GM23338 (cell line): Measurements from ENCODE around the gene ILK. TPM values are rescaled to one million over a fixed set of nuclear protein-coding genes. Genes with fewer than 3 reads are reported as not detected.

Experiments
- ATAC-seq: fragments of 200-7000 bp; cut with Tn5 transposase; 3 replicates; pipeline ENCODE4 v1.9.1; 2020
- DNase-seq: peaks from one replicate; pipeline ENCODE4 v3.0.0-alpha.2; 2015; ENCODE audit warnings: low spot score
- H2AFZ ChIP-seq: fragments of 200-600 bp; sonication (generic); 2 replicates; pipeline ENCODE4 v1.8.0; 2016; ENCODE audit warnings: antibody characterized with exemption, mild to moderate bottlenecking, moderate library complexity
- H3F3A ChIP-seq: fragments of 200-600 bp; sonication (generic); replicated peaks from 2 replicates; pipeline ENCODE4 v1.8.0; 2017; ENCODE audit warnings: antibody characterized with exemption, mixed run types, low read depth
- H3K27ac ChIP-seq: fragments of 200-600 bp; sonication (generic); 2 replicates; pipeline ENCODE4 v1.6.1; 2016; ENCODE audit warnings: low read depth
- H3K27me3 ChIP-seq: fragments of 200-600 bp; sonication (generic); 2 replicates; pipeline ENCODE4 v1.8.0; 2016; ENCODE audit warnings: mild to moderate bottlenecking, mixed run types, moderate library complexity; ENCODE audit not compliant: insufficient read depth
- H3K36me3 ChIP-seq: fragments of 200-600 bp; sonication (generic); 2 replicates; pipeline ENCODE4 v1.8.0; 2016; ENCODE audit warnings: mild to moderate bottlenecking; ENCODE audit not compliant: insufficient read depth
- H3K4me1 ChIP-seq: fragments of 200-600 bp; sonication (generic); 2 replicates; pipeline ENCODE4 v1.8.0; 2016; ENCODE audit warnings: mild to moderate bottlenecking, moderate library complexity; ENCODE audit not compliant: insufficient read depth
- H3K4me2 ChIP-seq: fragments of 200-600 bp; sonication (generic); 2 replicates; pipeline ENCODE4 v1.7.1; 2017; ENCODE audit warnings: mixed run types
- H3K4me3 ChIP-seq: fragments of 200-600 bp; sonication (generic); 2 replicates; pipeline ENCODE4 v1.6.1; 2016; ENCODE audit warnings: mixed run types
- H3K79me2 ChIP-seq: fragments of 200-600 bp; sonication (generic); replicated peaks from 2 replicates; pipeline ENCODE4 v1.8.0; 2017; ENCODE audit warnings: mild to moderate bottlenecking; ENCODE audit not compliant: insufficient read depth
- H3K9me2 ChIP-seq: fragments of 200-600 bp; sonication (generic); 2 replicates; pipeline ENCODE4 v1.8.0; 2017; ENCODE audit not compliant: insufficient read depth
- H4K20me1 ChIP-seq: fragments of 200-600 bp; sonication (generic); replicated peaks from 2 replicates; pipeline ENCODE4 v1.8.0; 2017; ENCODE audit warnings: mild to moderate bottlenecking; ENCODE audit not compliant: insufficient read depth
- H3K27ac Mint-ChIP-seq: 2 replicates; pipeline ENCODE4 v1.8.0; 2020; ENCODE audit warnings: inconsistent platforms, mild to moderate bottlenecking, moderate library complexity, mixed read lengths
- H3K27me3 Mint-ChIP-seq: 3 replicates; pipeline ENCODE4 v1.8.0; 2022; ENCODE audit warnings: low read depth, mild to moderate bottlenecking, moderate library complexity, mixed read lengths, inconsistent platforms; ENCODE audit not compliant: insufficient read depth, poor library complexity
- H3K36me3 Mint-ChIP-seq: 3 replicates; pipeline ENCODE4 v1.8.0; 2021; ENCODE audit warnings: low read depth, mild to moderate bottlenecking, inconsistent platforms, moderate library complexity, mixed read lengths
- H3K4me1 Mint-ChIP-seq: 3 replicates; pipeline ENCODE4 v1.8.0; 2020; ENCODE audit warnings: mild to moderate bottlenecking, inconsistent platforms, mixed read lengths
- H3K4me3 Mint-ChIP-seq: 3 replicates; pipeline ENCODE4 v1.8.0; 2021; ENCODE audit warnings: moderate library complexity, mild to moderate bottlenecking, inconsistent platforms, mixed read lengths
- H3K9me3 Mint-ChIP-seq: 3 replicates; pipeline ENCODE4 v1.8.0; 2020; ENCODE audit warnings: moderate library complexity, mild to moderate bottlenecking, inconsistent platforms, mixed read lengths
- CREB1 ChIP-seq: fragments of 250-450 bp; sonication (Bioruptor Pico); IDR thresholded peaks from 2 replicates; pipeline ENCODE4 v1.5.0; 2020; ENCODE audit warnings: low read depth, mild to moderate bottlenecking, moderate library complexity
- EZH2 ChIP-seq: fragments of 200-600 bp; sonication (generic); IDR thresholded peaks from one replicate; pipeline ENCODE4 v1.8.0; 2017; ENCODE audit warnings: antibody characterized with exemption, mild to moderate bottlenecking, low read depth; ENCODE audit not compliant: unreplicated experiment
- EZH2phosphoT487 ChIP-seq: fragments of 200-600 bp; sonication (generic); IDR thresholded peaks from one replicate; pipeline ENCODE4 v1.8.1; 2018; ENCODE audit warnings: antibody characterized with exemption; ENCODE audit not compliant: unreplicated experiment
- JUNB ChIP-seq: IDR thresholded peaks from one replicate; pipeline ENCODE4 v1.6.1; 2016; ENCODE audit warnings: antibody characterized with exemption; ENCODE audit not compliant: unreplicated experiment
- NANOG ChIP-seq: IDR thresholded peaks from 2 replicates; pipeline ENCODE4 v1.6.1; 2016; ENCODE audit warnings: antibody characterized with exemption, borderline replicate concordance
- POLR2AphosphoS5 ChIP-seq: IDR thresholded peaks from 2 replicates; pipeline ENCODE4 v1.6.1; 2016; ENCODE audit warnings: antibody characterized with exemption, low read depth
- STAT1 ChIP-seq: IDR thresholded peaks from one replicate; pipeline ENCODE4 v1.6.1; 2016; ENCODE audit warnings: antibody characterized with exemption; ENCODE audit not compliant: unreplicated experiment
- ZNF114 ChIP-seq: fragments of 250-450 bp; sonication (Bioruptor Pico); IDR thresholded peaks from 2 replicates; pipeline ENCODE4 v1.5.0; 2020; ENCODE audit warnings: mild to moderate bottlenecking, moderate library complexity
- ZNF331 ChIP-seq: fragments of 250-450 bp; sonication (Bioruptor Pico); IDR thresholded peaks from 2 replicates; pipeline ENCODE4 v1.5.0; 2020; ENCODE audit warnings: low read depth, mild to moderate bottlenecking, moderate library complexity
- polyA plus RNA-seq: library from polyadenylated mRNA; unstranded; fragments of >200 nt; fragmentation: Nextera tagmentation; extraction: Ambion mirVana; gene quantifications from 2 replicates; pipeline ENCODE4 v1.2.1, GENCODE V29; 2016
- total RNA-seq: library from RNA; depleted of rRNA; stranded (reverse); fragments of >200 nt; shearing (Covaris generic); gene quantifications from 2 replicates; pipeline ENCODE4 v1.2.3, GENCODE V29; 2014
- TF ChIP-seq, protein P1 (sequence below): IDR thresholded peaks from one replicate; pipeline ENCODE4 v1.6.1; 2018; ENCODE audit warnings: antibody characterized with exemption; ENCODE audit not compliant: unreplicated experiment
- TF ChIP-seq, protein P2 (sequence below), 2 experiments: fragments of 200-600 bp in 1 of 2; sonication (generic) in 1 of 2; conservative IDR thresholded peaks; 2 replicates each; pipeline versions ENCODE4 v1.5.1 to v1.6.1; 2016 to 2017; ENCODE audit warnings: antibody characterized with exemption in 2 of 2, low read depth in 2 of 2, mild to moderate bottlenecking in 2 of 2, moderate library complexity in 1 of 2
- TF ChIP-seq, protein P3 (sequence below): IDR thresholded peaks from 2 replicates; pipeline ENCODE4 v1.6.1; 2016; ENCODE audit warnings: antibody characterized with exemption
- TF ChIP-seq, protein P4 (sequence below): fragments of 250-450 bp; sonication (Bioruptor Pico); IDR thresholded peaks from 2 replicates; pipeline ENCODE4 v1.5.0; 2020; ENCODE audit warnings: mild to moderate bottlenecking, moderate library complexity

ILK gene
- total and polyA plus RNA-seq, 2 experiments from 2014 or later, result 62.6 to 91.0 TPM

DNA sequence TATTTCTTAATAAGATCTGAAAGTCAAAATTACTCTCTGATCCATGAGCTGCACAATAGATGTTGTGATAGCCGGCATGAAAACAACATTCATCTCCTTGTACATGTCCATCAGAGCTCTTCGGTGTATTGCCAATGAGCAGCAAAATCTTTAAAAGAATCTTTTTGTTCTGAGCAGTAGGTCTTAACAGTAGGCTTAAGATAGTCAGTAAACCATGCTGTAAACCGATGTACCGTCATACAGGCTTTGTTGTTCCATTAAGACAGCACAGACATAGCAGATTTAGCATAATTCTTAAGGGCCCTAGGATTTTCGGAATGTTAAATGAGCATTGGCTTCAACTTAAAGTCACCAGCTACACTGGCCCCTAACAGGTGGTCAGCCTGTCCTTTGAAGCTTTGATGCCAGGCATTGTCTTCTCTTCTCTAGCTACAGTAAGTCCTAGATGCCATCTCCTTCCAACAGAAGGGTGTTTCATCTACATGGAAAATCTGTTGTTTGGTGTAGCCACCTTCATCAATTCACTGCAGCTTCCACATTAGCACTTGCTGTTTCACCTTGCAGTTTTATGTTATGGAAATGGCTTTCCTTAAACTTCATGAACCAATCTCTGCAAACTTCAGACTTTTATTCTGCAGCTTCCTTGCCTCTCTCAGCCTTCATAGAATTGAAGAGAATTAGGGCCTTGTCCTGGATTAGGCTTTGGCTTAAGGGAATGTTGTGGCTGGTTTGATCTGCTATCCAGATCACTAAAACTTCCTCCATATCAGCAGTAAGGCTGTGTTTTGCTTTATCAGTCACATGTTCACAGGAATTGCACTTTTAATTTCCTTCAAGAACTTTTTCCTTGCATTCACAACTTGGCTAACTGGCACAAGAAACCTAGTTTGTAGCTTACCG, 28.5 kb upstream of the ILK start:
- peaks cover 3% of the 10 kb centered on the region for H3K27me3 Mint-ChIP-seq
- Histone ChIP-seq H4K20me1 (no peaks in the 10 kb centered on the region; the same call in 1 of the 2 replicates), H3F3A (no peaks in the 10 kb centered on the region), H3K79me2 (no peaks in the 10 kb centered on the region), H3K27ac (no peak overlapping the region), H3K27me3 (peaks cover 6% of the 10 kb centered on the region; the same call in 1 of the 2 replicates), H3K36me3 (no peaks in the 10 kb centered on the region), H3K4me1 (no peaks in the 10 kb centered on the region), H3K4me3 (no peak overlapping the region), H3K9me2 (no peaks in the 10 kb centered on the region), H2AFZ (no peak overlapping the region), H3K4me2 (no peak overlapping the region)
- H3K36me3 Mint-ChIP-seq, result no peaks in the 10 kb centered on the region
- DNase-seq (no peak), ATAC-seq (no peak)
- H3K4me1 Mint-ChIP-seq, result peaks cover 5% of the 10 kb centered on the region
- TF ChIP-seq, protein P1, sequence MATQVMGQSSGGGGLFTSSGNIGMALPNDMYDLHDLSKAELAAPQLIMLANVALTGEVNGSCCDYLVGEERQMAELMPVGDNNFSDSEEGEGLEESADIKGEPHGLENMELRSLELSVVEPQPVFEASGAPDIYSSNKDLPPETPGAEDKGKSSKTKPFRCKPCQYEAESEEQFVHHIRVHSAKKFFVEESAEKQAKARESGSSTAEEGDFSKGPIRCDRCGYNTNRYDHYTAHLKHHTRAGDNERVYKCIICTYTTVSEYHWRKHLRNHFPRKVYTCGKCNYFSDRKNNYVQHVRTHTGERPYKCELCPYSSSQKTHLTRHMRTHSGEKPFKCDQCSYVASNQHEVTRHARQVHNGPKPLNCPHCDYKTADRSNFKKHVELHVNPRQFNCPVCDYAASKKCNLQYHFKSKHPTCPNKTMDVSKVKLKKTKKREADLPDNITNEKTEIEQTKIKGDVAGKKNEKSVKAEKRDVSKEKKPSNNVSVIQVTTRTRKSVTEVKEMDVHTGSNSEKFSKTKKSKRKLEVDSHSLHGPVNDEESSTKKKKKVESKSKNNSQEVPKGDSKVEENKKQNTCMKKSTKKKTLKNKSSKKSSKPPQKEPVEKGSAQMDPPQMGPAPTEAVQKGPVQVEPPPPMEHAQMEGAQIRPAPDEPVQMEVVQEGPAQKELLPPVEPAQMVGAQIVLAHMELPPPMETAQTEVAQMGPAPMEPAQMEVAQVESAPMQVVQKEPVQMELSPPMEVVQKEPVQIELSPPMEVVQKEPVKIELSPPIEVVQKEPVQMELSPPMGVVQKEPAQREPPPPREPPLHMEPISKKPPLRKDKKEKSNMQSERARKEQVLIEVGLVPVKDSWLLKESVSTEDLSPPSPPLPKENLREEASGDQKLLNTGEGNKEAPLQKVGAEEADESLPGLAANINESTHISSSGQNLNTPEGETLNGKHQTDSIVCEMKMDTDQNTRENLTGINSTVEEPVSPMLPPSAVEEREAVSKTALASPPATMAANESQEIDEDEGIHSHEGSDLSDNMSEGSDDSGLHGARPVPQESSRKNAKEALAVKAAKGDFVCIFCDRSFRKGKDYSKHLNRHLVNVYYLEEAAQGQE, result no peak
- TF ChIP-seq CREB1 (CRISPR knock-in tag), result no peak
- TF ChIP-seq JUNB, result no peak
- TF ChIP-seq, protein P2, sequence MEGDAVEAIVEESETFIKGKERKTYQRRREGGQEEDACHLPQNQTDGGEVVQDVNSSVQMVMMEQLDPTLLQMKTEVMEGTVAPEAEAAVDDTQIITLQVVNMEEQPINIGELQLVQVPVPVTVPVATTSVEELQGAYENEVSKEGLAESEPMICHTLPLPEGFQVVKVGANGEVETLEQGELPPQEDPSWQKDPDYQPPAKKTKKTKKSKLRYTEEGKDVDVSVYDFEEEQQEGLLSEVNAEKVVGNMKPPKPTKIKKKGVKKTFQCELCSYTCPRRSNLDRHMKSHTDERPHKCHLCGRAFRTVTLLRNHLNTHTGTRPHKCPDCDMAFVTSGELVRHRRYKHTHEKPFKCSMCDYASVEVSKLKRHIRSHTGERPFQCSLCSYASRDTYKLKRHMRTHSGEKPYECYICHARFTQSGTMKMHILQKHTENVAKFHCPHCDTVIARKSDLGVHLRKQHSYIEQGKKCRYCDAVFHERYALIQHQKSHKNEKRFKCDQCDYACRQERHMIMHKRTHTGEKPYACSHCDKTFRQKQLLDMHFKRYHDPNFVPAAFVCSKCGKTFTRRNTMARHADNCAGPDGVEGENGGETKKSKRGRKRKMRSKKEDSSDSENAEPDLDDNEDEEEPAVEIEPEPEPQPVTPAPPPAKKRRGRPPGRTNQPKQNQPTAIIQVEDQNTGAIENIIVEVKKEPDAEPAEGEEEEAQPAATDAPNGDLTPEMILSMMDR (conservative IDR thresholded peaks at IDR 0.05; ENCODE audit: low read depth in 2 of 2), result no peak
- no peak for TF ChIP-seq EZH2phosphoT487
- TF ChIP-seq, protein P3, sequence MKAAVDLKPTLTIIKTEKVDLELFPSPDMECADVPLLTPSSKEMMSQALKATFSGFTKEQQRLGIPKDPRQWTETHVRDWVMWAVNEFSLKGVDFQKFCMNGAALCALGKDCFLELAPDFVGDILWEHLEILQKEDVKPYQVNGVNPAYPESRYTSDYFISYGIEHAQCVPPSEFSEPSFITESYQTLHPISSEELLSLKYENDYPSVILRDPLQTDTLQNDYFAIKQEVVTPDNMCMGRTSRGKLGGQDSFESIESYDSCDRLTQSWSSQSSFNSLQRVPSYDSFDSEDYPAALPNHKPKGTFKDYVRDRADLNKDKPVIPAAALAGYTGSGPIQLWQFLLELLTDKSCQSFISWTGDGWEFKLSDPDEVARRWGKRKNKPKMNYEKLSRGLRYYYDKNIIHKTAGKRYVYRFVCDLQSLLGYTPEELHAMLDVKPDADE, result no peak
- no peak for TF ChIP-seq ZNF114 (CRISPR knock-in tag)
- no peak for TF ChIP-seq POLR2AphosphoS5
- TF ChIP-seq STAT1, result no peak
- no peak for TF ChIP-seq EZH2
- TF ChIP-seq, protein P4, sequence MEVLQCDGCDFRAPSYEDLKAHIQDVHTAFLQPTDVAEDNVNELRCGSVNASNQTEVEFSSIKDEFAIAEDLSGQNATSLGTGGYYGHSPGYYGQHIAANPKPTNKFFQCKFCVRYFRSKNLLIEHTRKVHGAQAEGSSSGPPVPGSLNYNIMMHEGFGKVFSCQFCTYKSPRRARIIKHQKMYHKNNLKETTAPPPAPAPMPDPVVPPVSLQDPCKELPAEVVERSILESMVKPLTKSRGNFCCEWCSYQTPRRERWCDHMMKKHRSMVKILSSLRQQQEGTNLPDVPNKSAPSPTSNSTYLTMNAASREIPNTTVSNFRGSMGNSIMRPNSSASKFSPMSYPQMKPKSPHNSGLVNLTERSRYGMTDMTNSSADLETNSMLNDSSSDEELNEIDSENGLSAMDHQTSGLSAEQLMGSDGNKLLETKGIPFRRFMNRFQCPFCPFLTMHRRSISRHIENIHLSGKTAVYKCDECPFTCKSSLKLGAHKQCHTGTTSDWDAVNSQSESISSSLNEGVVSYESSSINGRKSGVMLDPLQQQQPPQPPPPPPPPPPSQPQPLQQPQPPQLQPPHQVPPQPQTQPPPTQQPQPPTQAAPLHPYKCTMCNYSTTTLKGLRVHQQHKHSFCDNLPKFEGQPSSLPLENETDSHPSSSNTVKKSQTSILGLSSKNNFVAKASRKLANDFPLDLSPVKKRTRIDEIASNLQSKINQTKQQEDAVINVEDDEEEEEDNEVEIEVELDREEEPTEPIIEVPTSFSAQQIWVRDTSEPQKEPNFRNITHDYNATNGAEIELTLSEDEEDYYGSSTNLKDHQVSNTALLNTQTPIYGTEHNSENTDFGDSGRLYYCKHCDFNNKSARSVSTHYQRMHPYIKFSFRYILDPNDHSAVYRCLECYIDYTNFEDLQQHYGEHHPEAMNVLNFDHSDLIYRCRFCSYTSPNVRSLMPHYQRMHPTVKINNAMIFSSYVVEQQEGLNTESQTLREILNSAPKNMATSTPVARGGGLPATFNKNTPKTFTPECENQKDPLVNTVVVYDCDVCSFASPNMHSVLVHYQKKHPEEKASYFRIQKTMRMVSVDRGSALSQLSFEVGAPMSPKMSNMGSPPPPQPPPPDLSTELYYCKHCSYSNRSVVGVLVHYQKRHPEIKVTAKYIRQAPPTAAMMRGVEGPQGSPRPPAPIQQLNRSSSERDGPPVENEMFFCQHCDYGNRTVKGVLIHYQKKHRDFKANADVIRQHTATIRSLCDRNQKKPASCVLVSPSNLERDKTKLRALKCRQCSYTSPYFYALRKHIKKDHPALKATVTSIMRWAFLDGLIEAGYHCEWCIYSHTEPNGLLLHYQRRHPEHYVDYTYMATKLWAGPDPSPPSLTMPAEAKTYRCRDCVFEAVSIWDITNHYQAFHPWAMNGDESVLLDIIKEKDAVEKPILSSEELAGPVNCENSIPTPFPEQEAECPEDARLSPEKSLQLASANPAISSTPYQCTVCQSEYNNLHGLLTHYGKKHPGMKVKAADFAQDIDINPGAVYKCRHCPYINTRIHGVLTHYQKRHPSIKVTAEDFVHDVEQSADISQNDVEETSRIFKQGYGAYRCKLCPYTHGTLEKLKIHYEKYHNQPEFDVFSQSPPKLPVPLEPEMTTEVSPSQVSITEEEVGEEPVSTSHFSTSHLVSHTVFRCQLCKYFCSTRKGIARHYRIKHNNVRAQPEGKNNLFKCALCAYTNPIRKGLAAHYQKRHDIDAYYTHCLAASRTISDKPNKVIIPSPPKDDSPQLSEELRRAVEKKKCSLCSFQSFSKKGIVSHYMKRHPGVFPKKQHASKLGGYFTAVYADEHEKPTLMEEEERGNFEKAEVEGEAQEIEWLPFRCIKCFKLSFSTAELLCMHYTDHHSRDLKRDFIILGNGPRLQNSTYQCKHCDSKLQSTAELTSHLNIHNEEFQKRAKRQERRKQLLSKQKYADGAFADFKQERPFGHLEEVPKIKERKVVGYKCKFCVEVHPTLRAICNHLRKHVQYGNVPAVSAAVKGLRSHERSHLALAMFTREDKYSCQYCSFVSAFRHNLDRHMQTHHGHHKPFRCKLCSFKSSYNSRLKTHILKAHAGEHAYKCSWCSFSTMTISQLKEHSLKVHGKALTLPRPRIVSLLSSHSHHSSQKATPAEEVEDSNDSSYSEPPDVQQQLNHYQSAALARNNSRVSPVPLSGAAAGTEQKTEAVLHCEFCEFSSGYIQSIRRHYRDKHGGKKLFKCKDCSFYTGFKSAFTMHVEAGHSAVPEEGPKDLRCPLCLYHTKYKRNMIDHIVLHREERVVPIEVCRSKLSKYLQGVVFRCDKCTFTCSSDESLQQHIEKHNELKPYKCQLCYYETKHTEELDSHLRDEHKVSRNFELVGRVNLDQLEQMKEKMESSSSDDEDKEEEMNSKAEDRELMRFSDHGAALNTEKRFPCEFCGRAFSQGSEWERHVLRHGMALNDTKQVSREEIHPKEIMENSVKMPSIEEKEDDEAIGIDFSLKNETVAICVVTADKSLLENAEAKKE, result no peak
- no peak for TF ChIP-seq NANOG
- TF ChIP-seq ZNF331 (CRISPR knock-in tag), result no peak
- no peak overlapping the region for H3K27ac Mint-ChIP-seq
- H3K4me3 Mint-ChIP-seq, result no peak overlapping the region
- no peaks in the 10 kb centered on the region for H3K9me3 Mint-ChIP-seq
